ENCODE data around the gene LARGE1.

The LARGE1 gene

DNA sequence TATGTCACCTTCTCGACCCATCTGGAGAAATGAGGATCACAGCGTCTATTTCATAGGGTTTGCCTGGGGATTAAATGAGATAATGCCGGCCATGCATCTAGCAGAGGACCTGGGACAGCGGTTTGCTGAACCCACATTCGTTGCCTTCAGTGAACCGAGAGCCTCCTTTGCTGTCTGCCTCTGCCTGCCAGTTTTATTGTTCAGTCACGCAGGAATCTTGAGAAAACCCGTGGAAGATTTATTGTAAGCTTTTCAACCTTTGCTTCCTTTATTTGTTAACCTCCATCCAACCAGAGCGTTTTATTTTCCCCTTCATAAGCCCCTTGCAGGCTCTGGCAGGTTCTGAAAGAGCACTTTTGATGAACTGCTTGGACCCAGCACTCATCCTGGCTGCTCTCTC, 659.8 kb downstream of the LARGE1 start:
- DNase-seq (ENCODE audit: low spot score): no peak

DNA sequence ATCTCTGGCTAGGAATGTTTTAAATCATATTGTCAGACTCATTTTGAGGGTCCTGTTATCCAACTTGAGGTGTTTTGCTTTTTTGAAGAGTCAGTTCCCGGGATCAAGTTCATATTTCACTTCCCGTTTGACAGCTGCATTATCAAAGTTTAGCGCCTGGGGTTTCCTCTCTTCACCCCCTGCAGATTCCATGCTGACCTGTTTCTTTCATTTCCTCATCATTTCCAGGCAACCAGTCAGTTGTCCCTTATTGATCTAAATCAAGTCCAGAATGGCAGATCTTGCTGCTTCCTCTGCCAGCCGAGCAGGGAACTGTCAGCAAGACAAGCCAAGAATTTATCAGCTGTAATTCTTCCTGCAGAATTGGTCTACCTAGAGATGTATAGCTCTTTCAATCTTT, 664.5 kb downstream of the LARGE1 start:
- no peak for DNase-seq (ENCODE audit: low spot score)

- no peak for DNase-seq (ENCODE audit: low spot score)
Measured at GRCh38 chr22:33248948-33249347, 671.3 kb downstream of the LARGE1 start.

DNA sequence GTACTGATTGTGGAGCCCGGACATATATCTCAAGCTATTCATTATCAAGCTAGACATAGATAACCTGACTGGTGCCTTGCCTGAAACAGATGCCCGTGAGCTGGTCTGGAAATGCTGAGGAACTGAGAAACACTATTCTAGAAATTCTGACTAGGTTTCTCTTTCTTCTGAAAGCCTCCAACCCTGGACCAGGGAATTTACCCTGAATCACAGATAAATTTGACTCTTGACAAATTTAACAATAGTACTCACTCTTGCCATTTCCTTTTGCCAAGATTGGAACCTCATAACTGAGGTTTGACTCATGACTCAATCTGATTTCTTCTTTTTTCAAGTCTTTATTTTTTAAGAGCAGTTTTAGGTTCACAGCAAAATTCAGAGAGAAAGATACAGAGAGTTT, 672.5 kb downstream of the LARGE1 start:
- DNase-seq (ENCODE audit: low spot score): no peak

- no peak for DNase-seq (ENCODE audit: low spot score)
Measured at GRCh38 chr22:33242078-33242477, 678.2 kb downstream of the LARGE1 start.

GRCh38 chr22:33240888-33241475, 679.3 kb downstream of the LARGE1 start:
- DNase-seq (ENCODE audit: low spot score): no peak

- no peak for DNase-seq (ENCODE audit: low spot score)
Measured at GRCh38 chr22:33232071-33232470, 688.2 kb downstream of the LARGE1 start.

- DNase-seq (ENCODE audit: low spot score): no peak
Measured at GRCh38 chr22:33227791-33228190, 692.5 kb downstream of the LARGE1 start.

DNA sequence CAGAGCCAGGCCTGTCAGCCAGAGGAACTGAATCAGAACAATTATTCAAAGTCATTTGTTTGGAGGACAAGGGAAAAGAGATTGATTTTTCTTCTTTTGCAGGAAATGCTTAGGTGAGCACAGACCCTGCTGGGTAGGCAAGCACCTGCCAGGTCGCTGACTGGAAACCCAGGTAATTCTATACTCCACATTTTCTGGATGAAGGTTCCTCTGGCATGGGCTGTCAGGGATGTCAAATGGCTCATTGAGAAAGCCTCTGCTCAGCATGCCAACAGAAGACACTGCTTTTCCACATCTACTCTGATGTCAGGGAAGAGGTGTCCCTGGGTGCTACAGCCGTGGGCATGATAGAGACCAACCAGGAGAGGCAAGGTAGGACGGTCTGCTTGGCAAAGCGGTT, 695.4 kb downstream of the LARGE1 start:
- no peak for DNase-seq (ENCODE audit: low spot score)

Small RNA genes lying within 50 kb of the gene (small RNA-seq; reads per million reads assigned to genes)
- gene MIR4764 (0 reads per million in 2 experiments), gene SNORA50B (0 reads per million in 2 experiments)
